SK-N-SH (cell line): ENCODE results near the gene PDYN. TPM values are rescaled to one million over a fixed set of nuclear protein-coding genes. Genes with fewer than 3 reads are reported as not detected.

ENCODE experiments used
- CTCF ChIA-PET: fragments of 300-600, 350-600 bp; formaldehyde crosslinking; extraction: SDS; loops from one replicate; lab custom pipeline; 2021; lab: Yijun Ruan, JAX
- POLR2A ChIA-PET: fragments of 350-600 bp; sonication (Branson Sonifier 250); formaldehyde crosslinking; extraction: SDS; loops from one replicate; lab custom pipeline; 2020; ENCODE audit warnings: antibody characterized with exemption, inconsistent platforms; lab: Yijun Ruan, JAX
- DNase-seq: peaks from one replicate; pipeline ENCODE4 v3.0.0; 2012
- H2AFZ ChIP-seq: fragments of 200-600 bp; sonication (generic); 2 replicates; pipeline ENCODE4 v1.8.1; 2016; ENCODE audit warnings: antibody characterized with exemption, mild to moderate bottlenecking, low read depth
- H3F3A ChIP-seq: fragments of 200-600 bp; sonication (generic); replicated peaks from 2 replicates; pipeline ENCODE3; 2016; ENCODE audit warnings: antibody characterized with exemption, mild to moderate bottlenecking; ENCODE audit not compliant: insufficient read depth
- H3K27ac ChIP-seq, 2 experiments: fragments of 200-500 bp in 1 of 2; fragments of 200-600 bp in 1 of 2; sonication (Bioruptor generic) in 1 of 2; sonication (generic), shearing (Covaris generic) in 1 of 2; 2 replicates each; pipeline versions ENCODE4 v1.5.1 to v1.6.1; 2014 to 2016; ENCODE audit warnings: low read depth in 2 of 2, inconsistent platforms in 1 of 2, low read length in 1 of 2, mild to moderate bottlenecking in 1 of 2, mixed read lengths in 1 of 2
- H3K27me3 ChIP-seq: fragments of 200-600 bp; sonication (generic), shearing (Covaris generic); 2 replicates; pipeline ENCODE4 v1.6.1; 2016; ENCODE audit warnings: mixed run types; ENCODE audit not compliant: insufficient read depth
- H3K36me3 ChIP-seq, 2 experiments: fragments of 200-500 bp in 1 of 2; fragments of 200-600 bp in 1 of 2; sonication (Bioruptor generic) in 1 of 2; sonication (generic) in 1 of 2; replicated peaks in 1 of 2; 2 replicates each; pipeline versions ENCODE3 to v1.5.1; 2014 to 2016; ENCODE audit warnings: low read length in 1 of 2, mild to moderate bottlenecking in 1 of 2; ENCODE audit not compliant: insufficient read depth in 2 of 2, control insufficient read depth in 1 of 2
- H3K4me1 ChIP-seq, 2 experiments: fragments of 200-500 bp in 1 of 2; fragments of 200-600 bp in 1 of 2; sonication (Bioruptor generic) in 1 of 2; sonication (generic), shearing (Covaris generic) in 1 of 2; 2 replicates each; pipeline versions ENCODE4 v1.5.1 to v1.6.1; 2014 to 2016; ENCODE audit warnings: low read depth in 1 of 2, low read length in 1 of 2, mixed run types in 1 of 2; ENCODE audit not compliant: insufficient read depth in 2 of 2, control insufficient read depth in 1 of 2
- H3K4me2 ChIP-seq: fragments of 200-600 bp; sonication (generic), shearing (Covaris generic); 2 replicates; pipeline ENCODE4 v1.6.1; 2017; ENCODE audit warnings: mixed run types
- H3K4me3 ChIP-seq, 2 experiments: fragments of 200-500 bp in 1 of 2; fragments of 200-600 bp in 1 of 2; sonication (Bioruptor generic) in 1 of 2; sonication (generic), shearing (Covaris generic) in 1 of 2; 2 replicates each; pipeline versions ENCODE4 v1.5.1 to v1.8.1; 2014 to 2016; ENCODE audit warnings: low read depth in 2 of 2, inconsistent platforms in 1 of 2, low read length in 1 of 2, mild to moderate bottlenecking in 1 of 2, mixed read lengths in 1 of 2, moderate library complexity in 1 of 2
- H3K79me2 ChIP-seq: fragments of 200-600 bp; sonication (generic); 2 replicates; pipeline ENCODE4 v1.8.1; 2017; ENCODE audit warnings: mild to moderate bottlenecking; ENCODE audit not compliant: insufficient read depth
- H3K9ac ChIP-seq: fragments of 200-600 bp; sonication (generic); 2 replicates; pipeline ENCODE4 v1.6.1; 2017; ENCODE audit warnings: mixed run types
- H3K9me2 ChIP-seq: fragments of 200-600 bp; sonication (generic); 2 replicates; pipeline ENCODE4 v1.6.1; 2017; ENCODE audit warnings: mixed run types
- H3K9me3 ChIP-seq: fragments of 200-600 bp; sonication (generic); 2 replicates; pipeline ENCODE4 v1.6.1; 2017; ENCODE audit warnings: mixed run types, mild to moderate bottlenecking, moderate library complexity
- H4K20me1 ChIP-seq: fragments of 200-600 bp; sonication (generic); 2 replicates; pipeline ENCODE4 v1.6.1; 2017; ENCODE audit warnings: mild to moderate bottlenecking, mixed run types; ENCODE audit not compliant: insufficient read depth
- CTCF ChIP-seq: fragments of 200-600 bp; sonication (generic); IDR thresholded peaks from 2 replicates; pipeline ENCODE4 v1.6.1; 2017; ENCODE audit warnings: antibody characterized with exemption, mild to moderate bottlenecking, moderate library complexity
- EP300 ChIP-seq, 2 experiments: IDR thresholded peaks; 2 replicates each; pipeline versions ENCODE4 v1.4.0 to v1.6.1; 2012; ENCODE audit warnings: borderline replicate concordance in 1 of 2, low read depth in 1 of 2, low read length in 1 of 2
- GATA2 ChIP-seq: sonication (generic); formaldehyde crosslinking; IDR thresholded peaks from 2 replicates; pipeline ENCODE4 v1.5.0; 2020; ENCODE audit warnings: mild to moderate bottlenecking, missing genetic modification reagents
- NRF1 ChIP-seq: IDR thresholded peaks from 2 replicates; pipeline ENCODE4 v1.6.1; 2012; ENCODE audit warnings: low read depth, mild to moderate bottlenecking, low read length
- PBX3 ChIP-seq: IDR thresholded peaks from 2 replicates; pipeline ENCODE4; 2012
- POLR2AphosphoS5 ChIP-seq: IDR thresholded peaks from 2 replicates; pipeline ENCODE4 v1.6.1; 2012; ENCODE audit warnings: low read depth, low read length
- TAF1 ChIP-seq: IDR thresholded peaks from 2 replicates; pipeline ENCODE4 v1.6.1; 2012; ENCODE audit warnings: low read depth, mild to moderate bottlenecking, low read length, moderate library complexity, borderline replicate concordance
- TCF12 ChIP-seq: IDR thresholded peaks from 2 replicates; pipeline ENCODE4 v1.4.0; 2012
- TEAD4 ChIP-seq: IDR thresholded peaks from 2 replicates; pipeline ENCODE4 v1.4.0; 2012; ENCODE audit warnings: mild to moderate bottlenecking, borderline replicate concordance; ENCODE audit not compliant: insufficient read depth
- USF2 ChIP-seq: fragments of 150-350 bp; IDR thresholded peaks from 2 replicates; pipeline ENCODE4 v1.6.1; 2017; ENCODE audit warnings: antibody characterized with exemption, low read length, low read depth, borderline replicate concordance
- YY1 ChIP-seq: IDR thresholded peaks from 2 replicates; pipeline ENCODE4 v1.4.0; 2012; ENCODE audit warnings: low read depth, mild to moderate bottlenecking
- WGBS: methylation state at CpG from one replicate; pipeline ENCODE4 v1.1.6; 2017; ENCODE audit warnings: low lambda C conversion rate; 5-methylcytosine and 5-hydroxymethylcytosine counted together
- polyA plus RNA-seq, 3 experiments: library from polyadenylated mRNA; depleted of rRNA; stranded (reverse); fragments of >200 nt; gene quantifications; 2 replicates each; pipeline ENCODE4 v1.2.3, GENCODE V29; 2012
- TF ChIP-seq, protein P1 (sequence below): IDR thresholded peaks from 2 replicates; pipeline ENCODE4 v1.4.0; 2012; ENCODE audit warnings: low read depth, borderline replicate concordance

Gene PDYN
- polyA plus RNA-seq, 1 of the 3 experiments (the other 2 are of a cell fraction): not detected

GRCh38 chr20:1946762-1947534 lies 46.9 kb downstream of the PDYN start:
- Histone ChIP-seq H4K20me1 (no peaks in the 10 kb centered on the region), H3K9ac (no peak overlapping the region)
- ChIA-PET POLR2A (no interaction called here), CTCF (interaction anchor here (0.7 to 1.5 kb wide), 3 partner anchors 18 to 183 kb away, joined by 3 to 4 read pairs (median 3); no protein-coding TSS in a partner anchor)
- TF ChIP-seq TEAD4: no peak
- TF ChIP-seq, all 33 proteins: peak for 0
- Histone ChIP-seq H3K27ac (no peak overlapping the region), H3K36me3 (no peaks in the 10 kb centered on the region), H3K27me3 (no peaks in the 10 kb centered on the region; the same call in 1 of the 2 replicates), H3F3A (no peaks in the 10 kb centered on the region), H3K4me2 (no peak overlapping the region), H2AFZ (no peak overlapping the region), H3K79me2 (no peaks in the 10 kb centered on the region), H3K9me2 (no peaks in the 10 kb centered on the region), H3K4me1 (peaks cover 9 to 12% of the 10 kb centered on the region in 2 experiments; a peak in 2 of 4 replicates), H3K9me3 (no peaks in the 10 kb centered on the region), H3K4me3 (no peak overlapping the region)
- no peak for DNase-seq
- 82% methylated on average over 28 of the region's 39 CpGs for WGBS

DNA sequence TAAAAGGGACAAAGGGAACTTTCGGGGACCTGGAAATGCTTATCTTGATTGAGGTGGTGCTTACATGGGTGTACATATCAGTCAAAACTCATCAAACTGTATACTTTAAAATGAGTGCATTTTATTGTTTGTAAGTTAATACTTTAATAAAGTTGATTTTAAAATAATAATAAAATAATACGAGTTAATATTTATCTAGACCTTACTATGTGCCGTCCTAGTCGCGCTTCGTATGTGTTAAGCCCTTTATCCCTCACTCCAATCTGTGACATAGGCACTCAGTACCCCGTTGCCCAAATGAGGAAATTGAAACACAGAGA lies 47.5 kb downstream of the PDYN start:
- Histone ChIP-seq H4K20me1 (no peaks in the 10 kb centered on the region), H3K4me2 (no peak overlapping the region), H3K9me2 (no peaks in the 10 kb centered on the region), H3K4me1 (peaks cover 9 to 12% of the 10 kb centered on the region in 2 experiments; a peak in 2 of 4 replicates), H3K9me3 (no peaks in the 10 kb centered on the region), H3F3A (no peaks in the 10 kb centered on the region), H3K9ac (no peak overlapping the region), H3K4me3 (no peak overlapping the region), H3K36me3 (no peaks in the 10 kb centered on the region), H2AFZ (no peak overlapping the region), H3K79me2 (no peaks in the 10 kb centered on the region), H3K27me3 (no peaks in the 10 kb centered on the region; the same call in 1 of the 2 replicates), H3K27ac (no peak overlapping the region)
- no peak for DNase-seq
- TF ChIP-seq CTCF: no peak
- 78% methylated on average over 7 of the region's 7 CpGs for WGBS
- POLR2A ChIA-PET: no interaction called here
- CTCF ChIA-PET: interaction anchor here (0.7 to 0.8 kb wide), 2 partner anchors 19 to 182 kb away, joined by 3 read pairs; no protein-coding TSS in a partner anchor

DNA sequence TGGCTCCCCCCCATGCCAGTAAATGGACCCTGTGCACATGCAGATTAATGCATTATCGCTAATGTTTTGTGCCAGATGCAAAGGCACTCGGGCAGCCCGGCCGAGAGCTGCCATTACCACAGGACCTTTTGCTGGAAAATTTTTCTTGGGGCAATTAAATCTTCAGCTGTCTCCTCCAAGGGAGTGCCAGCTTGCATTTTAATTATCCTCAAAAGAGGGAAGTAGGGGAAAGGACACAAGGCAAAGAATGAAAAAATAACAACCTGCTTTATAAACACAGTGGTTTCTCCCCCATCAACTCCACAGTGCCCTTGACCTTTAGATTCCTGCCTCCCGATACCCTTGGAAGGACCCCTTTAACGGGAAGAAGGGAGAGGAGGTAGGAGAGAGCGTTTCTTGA lies 48.2 kb downstream of the PDYN start:
- Histone ChIP-seq H4K20me1 (no peaks in the 10 kb centered on the region), H3K4me1 (peaks cover 9 to 12% of the 10 kb centered on the region in 2 experiments; a peak in 2 of 4 replicates), H3K79me2 (no peaks in the 10 kb centered on the region), H3K4me2 (no peak overlapping the region), H3K9me2 (no peaks in the 10 kb centered on the region), H3K4me3 (no peak overlapping the region), H3K27ac (no peak overlapping the region), H2AFZ (no peak overlapping the region), H3K9ac (no peak overlapping the region), H3K36me3 (no peaks in the 10 kb centered on the region), H3K9me3 (no peaks in the 10 kb centered on the region), H3K27me3 (no peaks in the 10 kb centered on the region; the same call in 1 of the 2 replicates), H3F3A (no peaks in the 10 kb centered on the region)
- WGBS: 64% methylated on average over 7 of the region's 7 CpGs
- CTCF ChIA-PET: interaction anchor here (0.9 to 1.0 kb wide), 3 partner anchors 19 to 225 kb away, joined by 3 read pairs; no protein-coding TSS in a partner anchor
- DNase-seq: no peak
- POLR2A ChIA-PET: no interaction called here
- TF ChIP-seq USF2: no peak
- TF ChIP-seq PBX3: no peak
- TF ChIP-seq NRF1: no peak
- TF ChIP-seq GATA2 (CRISPR knock-in tag): no peak
- no peak for TF ChIP-seq EP300 (IDR thresholded peaks at IDR 0.05; ENCODE audit: borderline replicate concordance in 1 of 2, low read depth in 1 of 2, low read length in 1 of 2)
- TF ChIP-seq, protein P1, sequence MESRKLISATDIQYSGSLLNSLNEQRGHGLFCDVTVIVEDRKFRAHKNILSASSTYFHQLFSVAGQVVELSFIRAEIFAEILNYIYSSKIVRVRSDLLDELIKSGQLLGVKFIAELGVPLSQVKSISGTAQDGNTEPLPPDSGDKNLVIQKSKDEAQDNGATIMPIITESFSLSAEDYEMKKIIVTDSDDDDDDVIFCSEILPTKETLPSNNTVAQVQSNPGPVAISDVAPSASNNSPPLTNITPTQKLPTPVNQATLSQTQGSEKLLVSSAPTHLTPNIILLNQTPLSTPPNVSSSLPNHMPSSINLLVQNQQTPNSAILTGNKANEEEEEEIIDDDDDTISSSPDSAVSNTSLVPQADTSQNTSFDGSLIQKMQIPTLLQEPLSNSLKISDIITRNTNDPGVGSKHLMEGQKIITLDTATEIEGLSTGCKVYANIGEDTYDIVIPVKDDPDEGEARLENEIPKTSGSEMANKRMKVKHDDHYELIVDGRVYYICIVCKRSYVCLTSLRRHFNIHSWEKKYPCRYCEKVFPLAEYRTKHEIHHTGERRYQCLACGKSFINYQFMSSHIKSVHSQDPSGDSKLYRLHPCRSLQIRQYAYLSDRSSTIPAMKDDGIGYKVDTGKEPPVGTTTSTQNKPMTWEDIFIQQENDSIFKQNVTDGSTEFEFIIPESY: no peak
- no peak for TF ChIP-seq TAF1
- no peak for TF ChIP-seq YY1
- TF ChIP-seq TCF12: no peak
- TF ChIP-seq POLR2AphosphoS5: no peak
